Uterus (tissue), 2 donors: ENCODE data around the gene CUL3.

Experiments used
- POLR2A ChIP-seq, 2 donors: fragments of 450-650 bp; IDR thresholded peaks; one replicate each; pipeline ENCODE4 v1.6.1; 2016; ENCODE audit warnings: antibody characterized with exemption in 2 of 2, mild to moderate bottlenecking in 1 of 2, moderate library complexity in 1 of 2
- TF ChIP-seq, protein P1 (sequence below), 4 experiments: fragments of 200-600 bp in 2 of 4; fragments of 450-650 bp in 2 of 4; sonication (generic) in 2 of 4; IDR thresholded peaks; one replicate each; pipeline ENCODE4 v1.5.1; 2016 to 2019; ENCODE audit warnings: antibody characterized with exemption in 4 of 4, mild to moderate bottlenecking in 2 of 4, moderate library complexity in 1 of 4

GRCh38 chr2:224565452-224566035 is 19.6 kb downstream of the CUL3 start:
- TF ChIP-seq, protein P1, sequence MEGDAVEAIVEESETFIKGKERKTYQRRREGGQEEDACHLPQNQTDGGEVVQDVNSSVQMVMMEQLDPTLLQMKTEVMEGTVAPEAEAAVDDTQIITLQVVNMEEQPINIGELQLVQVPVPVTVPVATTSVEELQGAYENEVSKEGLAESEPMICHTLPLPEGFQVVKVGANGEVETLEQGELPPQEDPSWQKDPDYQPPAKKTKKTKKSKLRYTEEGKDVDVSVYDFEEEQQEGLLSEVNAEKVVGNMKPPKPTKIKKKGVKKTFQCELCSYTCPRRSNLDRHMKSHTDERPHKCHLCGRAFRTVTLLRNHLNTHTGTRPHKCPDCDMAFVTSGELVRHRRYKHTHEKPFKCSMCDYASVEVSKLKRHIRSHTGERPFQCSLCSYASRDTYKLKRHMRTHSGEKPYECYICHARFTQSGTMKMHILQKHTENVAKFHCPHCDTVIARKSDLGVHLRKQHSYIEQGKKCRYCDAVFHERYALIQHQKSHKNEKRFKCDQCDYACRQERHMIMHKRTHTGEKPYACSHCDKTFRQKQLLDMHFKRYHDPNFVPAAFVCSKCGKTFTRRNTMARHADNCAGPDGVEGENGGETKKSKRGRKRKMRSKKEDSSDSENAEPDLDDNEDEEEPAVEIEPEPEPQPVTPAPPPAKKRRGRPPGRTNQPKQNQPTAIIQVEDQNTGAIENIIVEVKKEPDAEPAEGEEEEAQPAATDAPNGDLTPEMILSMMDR (IDR thresholded peaks at IDR 0.05): no peak
- no peak for TF ChIP-seq POLR2A (IDR thresholded peaks at IDR 0.05)
